HG03060 (cell line): ENCODE measurements around the gene SPHK2.
"Not testable (repeated sequence)": the region's sequence is repeated elsewhere in the genome, so short reads cannot be mapped to it uniquely, and the experiment has no call there.

Experiments used
- ATAC-seq: cut with Tn5 transposase; IDR thresholded peaks from one replicate; pipeline ENCODE4 v1.9.1; 2021; ENCODE audit warnings: low read depth, moderate number of reproducible peaks; ENCODE audit not compliant: unreplicated experiment

SPHK2 gene

GRCh38 chr19:48623556-48624066, 4.3 kb downstream of the SPHK2 start:
- no peak for ATAC-seq

GRCh38 chr19:48624067-48624594, 4.8 kb downstream of the SPHK2 start:
- ATAC-seq = no peak

GRCh38 chr19:48624791-48625723, 5.8 kb downstream of the SPHK2 start:
- ATAC-seq = no peak

GRCh38 chr19:48625891-48626327, 6.6 kb downstream of the SPHK2 start:
- no peak for ATAC-seq

GRCh38 chr19:48627201-48627864, 8.0 kb downstream of the SPHK2 start:
- ATAC-seq = no peak

- ATAC-seq = no peak
These were observed 8.6 kb downstream of the SPHK2 start for GRCh38 chr19:48627865-48628314.

GRCh38 chr19:48628486-48629296, 9.4 kb downstream of the SPHK2 start:
- ATAC-seq = no peak

- ATAC-seq = no peak
These were observed 9.9 kb downstream of the SPHK2 start for GRCh38 chr19:48629297-48629598.

GRCh38 chr19:48629599-48630295, 10.4 kb downstream of the SPHK2 start:
- no peak for ATAC-seq

- ATAC-seq = no peak
These were observed 11.2 kb downstream of the SPHK2 start for GRCh38 chr19:48630296-48631063.

- no peak for ATAC-seq
These were observed 11.9 kb downstream of the SPHK2 start for GRCh38 chr19:48631225-48631624.

- ATAC-seq = not testable (repeated sequence)
These were observed 13.0 kb downstream of the SPHK2 start for GRCh38 chr19:48632286-48632685.

- ATAC-seq = no peak
These were observed 13.4 kb downstream of the SPHK2 start for GRCh38 chr19:48632692-48633147.

- no peak for ATAC-seq
These were observed 14.1 kb downstream of the SPHK2 start for GRCh38 chr19:48633148-48634035.

GRCh38 chr19:48634036-48634342, 14.7 kb downstream of the SPHK2 start:
- no peak for ATAC-seq

- ATAC-seq = no peak
These were observed 15.3 kb downstream of the SPHK2 start for GRCh38 chr19:48634424-48635262.

GRCh38 chr19:48635263-48635965, 16.1 kb downstream of the SPHK2 start:
- ATAC-seq = no peak
